Gastrocnemius medialis (tissue), 4 donors: Measurements from ENCODE around the gene EPS8. TPM values are rescaled to one million over a fixed set of nuclear protein-coding genes. Genes with fewer than 3 reads are reported as not detected.

Experiments
- ATAC-seq, 2 donors: fragments of 150-250 bp; one replicate each; pipeline ENCODE4 v1.9.1; 2016
- DNase-seq, 2 donors: peaks; one replicate each; pipeline ENCODE4 v3.0.0-alpha.2; 2019
- H3K27ac ChIP-seq, 4 donors: fragments of 200-600 bp; sonication (generic); 1 replicate in 1 of 4; 2 replicates in 3 of 4; pipeline ENCODE4 v1.5.1; 2016 to 2018; ENCODE audit warnings: mild to moderate bottlenecking in 2 of 4, moderate library complexity in 1 of 4
- H3K27me3 ChIP-seq, 3 donors: fragments of 200-600 bp; sonication (generic) in 2 of 3; 1 replicate in 1 of 3; 2 replicates in 2 of 3; pipeline versions ENCODE4 v1.5.1 to v1.6.0; 2016 to 2019; ENCODE audit warnings: mild to moderate bottlenecking in 1 of 3, moderate library complexity in 1 of 3
- H3K36me3 ChIP-seq, 2 donors: fragments of 200-600 bp; sonication (generic) in 1 of 2; one replicate each; pipeline ENCODE4 v1.5.1; 2017 to 2018
- H3K4me1 ChIP-seq, 2 donors: fragments of 200-600 bp; sonication (generic) in 1 of 2; one replicate each; pipeline ENCODE4 v1.5.1; 2016 to 2017; ENCODE audit warnings: mild to moderate bottlenecking in 2 of 2
- H3K4me3 ChIP-seq, 4 donors: fragments of 200-600 bp; sonication (generic) in 3 of 4; 1 replicate in 1 of 4; 2 replicates in 3 of 4; pipeline ENCODE4 v1.5.1; 2016 to 2019; ENCODE audit warnings: mild to moderate bottlenecking in 2 of 4
- H3K9me3 ChIP-seq, 3 donors: fragments of 200-600 bp; sonication (generic) in 2 of 3; 1 replicate in 1 of 3; 2 replicates in 2 of 3; pipeline ENCODE4 v1.5.1; 2016 to 2019
- POLR2A ChIP-seq, 2 donors: fragments of 450-650 bp; IDR thresholded peaks; one replicate each; pipeline ENCODE4 v1.6.1; 2017; ENCODE audit warnings: antibody characterized with exemption in 2 of 2, mild to moderate bottlenecking in 2 of 2, moderate library complexity in 2 of 2
- in situ Hi-C, 4 donors: fragments of 200-750 bp; cut with MboI; loops; one replicate each; pipeline versions ENCODE4 v1.15.0 to v1.8.0; 2017; ENCODE audit warnings: low sequenced_read_pairs in 4 of 4
- intact Hi-C: fragments of 100-400 bp; cut with DNase I; formaldehyde crosslinking; loops from one replicate; pipeline ENCODE4 v1.15.1; 2023; ENCODE audit warnings: low total_unique reads
- total RNA-seq, 4 donors: library from RNA; depleted of rRNA; stranded (reverse); fragments of >200 nt; gene quantifications; one replicate each; pipeline versions ENCODE4 v1.1.0 to v1.2.3, GENCODE V29; 2016
- TF ChIP-seq, protein P1 (sequence below), 5 experiments: fragments of 450-650 bp in 3 of 5; fragments of 200-600 bp in 2 of 5; sonication (generic) in 2 of 5; IDR thresholded peaks in 4 of 5; conservative IDR thresholded peaks in 1 of 5; 1 replicate in 4 of 5; 2 replicates in 1 of 5; pipeline ENCODE4 v1.5.1; 2016 to 2019; ENCODE audit warnings: antibody characterized with exemption in 5 of 5, mild to moderate bottlenecking in 3 of 5, moderate library complexity in 3 of 5

Gene EPS8
- total RNA-seq, 4 donors from 2014 or later: 26.8 to 48.4 (median 32.0) TPM

DNA sequence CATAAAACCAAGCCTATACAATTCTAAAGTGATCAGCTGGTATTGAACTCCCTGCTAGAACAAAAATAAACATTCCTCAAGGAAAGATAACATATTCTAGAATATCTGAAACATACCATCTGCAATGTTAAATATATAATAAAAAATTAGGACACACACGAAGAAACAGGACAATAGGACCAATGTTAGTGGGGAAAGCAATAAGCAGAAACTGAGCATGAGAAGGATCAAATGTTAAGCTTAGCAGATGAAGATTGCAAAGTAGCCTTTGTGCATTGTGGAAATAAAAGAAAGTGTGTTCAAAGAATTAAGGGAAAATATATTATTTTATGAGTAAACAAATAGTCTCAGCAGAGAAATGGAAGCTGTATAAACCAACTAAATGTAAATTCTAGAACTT is 180.8 kb downstream of the EPS8 start:
- intact Hi-C loops (no loop called here), in situ Hi-C loops (no loop called here)
- H3K4me1 ChIP-seq: peaks cover 0 to 2% of the 10 kb centered on the region in 2 donors
- TF ChIP-seq, protein P1, sequence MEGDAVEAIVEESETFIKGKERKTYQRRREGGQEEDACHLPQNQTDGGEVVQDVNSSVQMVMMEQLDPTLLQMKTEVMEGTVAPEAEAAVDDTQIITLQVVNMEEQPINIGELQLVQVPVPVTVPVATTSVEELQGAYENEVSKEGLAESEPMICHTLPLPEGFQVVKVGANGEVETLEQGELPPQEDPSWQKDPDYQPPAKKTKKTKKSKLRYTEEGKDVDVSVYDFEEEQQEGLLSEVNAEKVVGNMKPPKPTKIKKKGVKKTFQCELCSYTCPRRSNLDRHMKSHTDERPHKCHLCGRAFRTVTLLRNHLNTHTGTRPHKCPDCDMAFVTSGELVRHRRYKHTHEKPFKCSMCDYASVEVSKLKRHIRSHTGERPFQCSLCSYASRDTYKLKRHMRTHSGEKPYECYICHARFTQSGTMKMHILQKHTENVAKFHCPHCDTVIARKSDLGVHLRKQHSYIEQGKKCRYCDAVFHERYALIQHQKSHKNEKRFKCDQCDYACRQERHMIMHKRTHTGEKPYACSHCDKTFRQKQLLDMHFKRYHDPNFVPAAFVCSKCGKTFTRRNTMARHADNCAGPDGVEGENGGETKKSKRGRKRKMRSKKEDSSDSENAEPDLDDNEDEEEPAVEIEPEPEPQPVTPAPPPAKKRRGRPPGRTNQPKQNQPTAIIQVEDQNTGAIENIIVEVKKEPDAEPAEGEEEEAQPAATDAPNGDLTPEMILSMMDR (IDR thresholded peaks at IDR 0.05 in 4 of 5, conservative IDR thresholded peaks at IDR 0.05 in 1 of 5): no peak
- no peak for TF ChIP-seq POLR2A (IDR thresholded peaks at IDR 0.05)
- no peak overlapping the region for H3K4me3 ChIP-seq
- no peaks in the 10 kb centered on the region for H3K36me3 ChIP-seq
- H3K27me3 ChIP-seq: no peaks in the 10 kb centered on the region
- ATAC-seq (no peak), DNase-seq (no peak)
- H3K27ac ChIP-seq: no peak overlapping the region
- H3K9me3 ChIP-seq: no peaks in the 10 kb centered on the region

DNA sequence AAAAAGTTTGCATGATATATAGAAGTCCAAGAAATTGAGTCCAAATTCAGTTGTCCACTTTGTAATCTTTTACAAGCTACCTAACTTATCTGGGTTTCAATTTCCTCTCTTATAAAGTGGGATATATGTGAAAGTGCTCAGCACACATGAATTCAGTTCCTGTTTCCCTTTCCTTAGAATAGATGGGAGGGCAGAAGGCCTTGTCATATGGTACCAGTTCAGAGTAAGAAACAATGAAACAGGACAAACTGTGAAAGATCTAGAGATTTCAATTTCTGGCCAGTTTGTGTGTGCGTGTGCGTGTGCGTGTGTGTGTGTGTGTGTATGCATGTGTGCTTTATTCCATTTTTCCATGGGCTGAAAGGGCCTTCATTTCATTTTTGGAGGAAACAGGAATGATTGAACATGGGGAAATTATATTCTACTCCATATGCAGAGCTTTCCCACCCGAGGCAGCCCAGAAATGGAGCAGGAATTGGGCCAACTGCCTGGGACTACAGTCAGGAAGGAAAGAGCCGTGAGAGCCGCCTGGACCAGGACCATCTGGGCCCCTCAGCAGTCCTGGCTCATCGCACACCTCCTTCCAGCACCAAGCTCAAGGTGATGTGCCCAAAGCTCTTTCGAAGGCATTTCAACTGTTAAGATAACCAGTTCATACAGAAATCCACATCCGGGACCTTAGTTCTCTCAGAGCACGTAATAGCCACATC is 183.2 kb downstream of the EPS8 start:
- H3K4me3 ChIP-seq: no peak overlapping the region
- TF ChIP-seq POLR2A (IDR thresholded peaks at IDR 0.05): no peak
- TF ChIP-seq, protein P1 (IDR thresholded peaks at IDR 0.05 in 4 of 5, conservative IDR thresholded peaks at IDR 0.05 in 1 of 5): no peak
- H3K27ac ChIP-seq: no peak overlapping the region
- intact Hi-C loops (no loop called here), in situ Hi-C loops (no loop called here)
- peaks cover 0 to 2% of the 10 kb centered on the region in 2 donors for H3K4me1 ChIP-seq
- no peaks in the 10 kb centered on the region for H3K9me3 ChIP-seq
- no peaks in the 10 kb centered on the region for H3K36me3 ChIP-seq
- no peak for ATAC-seq
- DNase-seq: no peak
- no peaks in the 10 kb centered on the region for H3K27me3 ChIP-seq

DNA sequence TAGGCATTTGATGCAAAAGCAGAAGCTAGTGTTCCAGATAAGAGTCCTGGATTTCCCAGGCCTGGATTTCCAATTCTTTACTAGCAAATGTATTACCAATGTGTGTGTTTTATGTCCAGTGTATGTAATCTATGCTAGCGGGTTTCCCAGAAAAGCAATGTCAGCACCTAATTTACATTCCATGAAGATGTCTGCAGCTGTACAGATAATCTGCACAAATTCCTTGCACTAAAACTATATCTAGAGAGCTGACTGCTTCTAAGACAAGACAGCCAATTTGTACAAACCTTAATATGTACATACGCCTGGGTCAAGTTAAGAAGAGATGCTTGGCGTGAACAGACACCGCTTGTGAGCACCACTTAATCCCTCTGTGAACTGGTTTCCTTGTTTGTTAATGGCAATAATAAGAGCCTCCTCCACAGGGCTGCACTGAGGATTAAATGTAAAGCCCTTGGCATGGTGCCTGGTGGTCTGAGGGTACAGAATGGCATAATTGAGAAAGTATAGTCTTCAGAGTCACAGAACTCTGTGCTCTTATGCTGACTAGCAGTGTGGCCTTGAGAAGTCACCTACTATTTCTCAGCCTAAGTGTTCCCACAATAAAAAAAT is 185.6 kb downstream of the EPS8 start:
- Histone ChIP-seq H3K4me3 (no peak overlapping the region), H3K9me3 (no peaks in the 10 kb centered on the region), H3K36me3 (no peaks in the 10 kb centered on the region), H3K27ac (no peak overlapping the region), H3K27me3 (no peaks in the 10 kb centered on the region), H3K4me1 (peaks cover 6 to 11% of the 10 kb centered on the region in 2 donors)
- ATAC-seq (no peak), DNase-seq (no peak)
- no peak for TF ChIP-seq POLR2A (IDR thresholded peaks at IDR 0.05)
- TF ChIP-seq, protein P1 (IDR thresholded peaks at IDR 0.05 in 4 of 5, conservative IDR thresholded peaks at IDR 0.05 in 1 of 5): no peak
- in situ Hi-C loops: no loop called here
- intact Hi-C loops: no loop called here

DNA sequence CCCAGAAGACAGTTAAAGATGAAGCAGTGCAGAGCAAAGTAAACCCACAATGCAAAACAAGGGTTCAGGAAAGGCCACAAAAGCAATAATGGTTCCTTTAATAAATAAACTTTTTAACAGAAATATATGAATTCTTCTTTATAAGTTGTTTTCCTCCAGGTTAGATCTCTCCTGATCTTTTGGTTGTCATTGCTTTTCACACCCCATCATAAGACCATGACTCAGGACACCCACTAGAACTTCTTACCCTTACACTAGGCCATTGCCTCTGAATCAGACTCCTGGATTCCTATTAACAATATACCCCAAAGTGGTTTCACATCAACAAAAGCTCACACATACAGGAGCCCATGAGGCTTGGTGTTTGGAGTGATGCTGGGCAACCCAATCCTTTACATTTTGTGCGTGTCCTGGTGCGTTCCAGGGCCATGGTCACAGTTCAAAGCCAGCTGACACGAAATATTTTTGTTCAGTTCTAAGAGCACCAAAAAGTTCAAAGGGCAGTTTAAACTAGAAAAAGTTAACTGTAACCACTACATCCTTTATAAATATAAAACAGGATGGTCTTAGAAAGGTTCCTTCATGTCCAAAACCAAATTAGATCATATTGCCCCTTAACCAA is 187.0 kb downstream of the EPS8 start:
- TF ChIP-seq, protein P1 (IDR thresholded peaks at IDR 0.05 in 4 of 5, conservative IDR thresholded peaks at IDR 0.05 in 1 of 5): no peak
- no peak for TF ChIP-seq POLR2A (IDR thresholded peaks at IDR 0.05)
- intact Hi-C loops: no loop called here
- Histone ChIP-seq H3K27ac (no peak overlapping the region), H3K27me3 (no peaks in the 10 kb centered on the region), H3K36me3 (no peaks in the 10 kb centered on the region), H3K9me3 (no peaks in the 10 kb centered on the region), H3K4me1 (peaks cover 6 to 11% of the 10 kb centered on the region in 2 donors), H3K4me3 (no peak overlapping the region)
- DNase-seq (no peak), ATAC-seq (no peak)
- in situ Hi-C loops: no loop called here
